ENCODE data around the gene PCDH10. TPM values are rescaled to one million over a fixed set of nuclear protein-coding genes. Genes with fewer than 3 reads are reported as not detected.
A peak's percentile ranks its signal among the peaks of the same experiment; 100 is the strongest.
"Not testable (repeated sequence)": the region's sequence is repeated elsewhere in the genome, so short reads cannot be mapped to it uniquely, and the experiment has no call there.

PCDH10 gene
- total and polyA plus RNA-seq, 3 donors from 2014 or later: 3.3 to 7.2 (median 5.2) TPM

- Histone ChIP-seq H3K27me3 (no peaks in the 10 kb centered on the region), H3K4me1 (no peaks in the 10 kb centered on the region), H3K9me3 (no peaks in the 10 kb centered on the region), H3K4me3 (no peak overlapping the region), H3K27ac (no peak overlapping the region), H3K36me3 (ENCODE audit: low read depth, missing control alignments) (no peaks in the 10 kb centered on the region)
- no peak for DNase-seq
- intact Hi-C loops (cut with DNase I; ENCODE audit: low total_unique reads): no loop called here
- no peak for TF ChIP-seq POLR2A (IDR thresholded peaks at IDR 0.05)
- TF ChIP-seq, protein P1, sequence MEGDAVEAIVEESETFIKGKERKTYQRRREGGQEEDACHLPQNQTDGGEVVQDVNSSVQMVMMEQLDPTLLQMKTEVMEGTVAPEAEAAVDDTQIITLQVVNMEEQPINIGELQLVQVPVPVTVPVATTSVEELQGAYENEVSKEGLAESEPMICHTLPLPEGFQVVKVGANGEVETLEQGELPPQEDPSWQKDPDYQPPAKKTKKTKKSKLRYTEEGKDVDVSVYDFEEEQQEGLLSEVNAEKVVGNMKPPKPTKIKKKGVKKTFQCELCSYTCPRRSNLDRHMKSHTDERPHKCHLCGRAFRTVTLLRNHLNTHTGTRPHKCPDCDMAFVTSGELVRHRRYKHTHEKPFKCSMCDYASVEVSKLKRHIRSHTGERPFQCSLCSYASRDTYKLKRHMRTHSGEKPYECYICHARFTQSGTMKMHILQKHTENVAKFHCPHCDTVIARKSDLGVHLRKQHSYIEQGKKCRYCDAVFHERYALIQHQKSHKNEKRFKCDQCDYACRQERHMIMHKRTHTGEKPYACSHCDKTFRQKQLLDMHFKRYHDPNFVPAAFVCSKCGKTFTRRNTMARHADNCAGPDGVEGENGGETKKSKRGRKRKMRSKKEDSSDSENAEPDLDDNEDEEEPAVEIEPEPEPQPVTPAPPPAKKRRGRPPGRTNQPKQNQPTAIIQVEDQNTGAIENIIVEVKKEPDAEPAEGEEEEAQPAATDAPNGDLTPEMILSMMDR (IDR thresholded peaks at IDR 0.05): no peak
- WGBS, 2 donors: 93% methylated on average over 8 of the region's 8 CpGs
Measured at GRCh38 chr4:133188433-133189146, 39.5 kb downstream of the PCDH10 start.

DNA sequence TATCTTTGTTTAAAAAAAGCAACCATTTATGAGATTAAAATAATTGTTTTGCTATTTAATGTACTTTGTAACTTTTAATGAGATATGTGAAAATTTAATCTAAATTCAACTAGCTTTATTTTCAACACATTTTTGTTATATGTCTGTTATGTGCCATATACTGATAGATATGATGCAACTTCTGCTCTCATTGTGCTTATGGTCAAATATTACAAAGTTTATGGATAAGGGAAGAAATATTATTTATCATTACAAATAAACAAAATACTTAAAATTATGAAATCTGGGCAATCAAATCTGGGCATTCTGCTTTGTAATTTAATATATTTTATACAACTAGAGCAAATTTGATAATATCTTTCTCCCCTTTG, 40.0 kb downstream of the PCDH10 start:
- Histone ChIP-seq H3K4me3 (no peak overlapping the region), H3K4me1 (no peaks in the 10 kb centered on the region), H3K27me3 (no peaks in the 10 kb centered on the region), H3K36me3 (ENCODE audit: low read depth, missing control alignments) (no peaks in the 10 kb centered on the region), H3K9me3 (no peaks in the 10 kb centered on the region), H3K27ac (no peak overlapping the region)
- intact Hi-C loops (cut with DNase I; ENCODE audit: low total_unique reads): no loop called here
- no peak for TF ChIP-seq POLR2A (IDR thresholded peaks at IDR 0.05)
- TF ChIP-seq, protein P1 (IDR thresholded peaks at IDR 0.05): no peak
- no peak for DNase-seq

DNA sequence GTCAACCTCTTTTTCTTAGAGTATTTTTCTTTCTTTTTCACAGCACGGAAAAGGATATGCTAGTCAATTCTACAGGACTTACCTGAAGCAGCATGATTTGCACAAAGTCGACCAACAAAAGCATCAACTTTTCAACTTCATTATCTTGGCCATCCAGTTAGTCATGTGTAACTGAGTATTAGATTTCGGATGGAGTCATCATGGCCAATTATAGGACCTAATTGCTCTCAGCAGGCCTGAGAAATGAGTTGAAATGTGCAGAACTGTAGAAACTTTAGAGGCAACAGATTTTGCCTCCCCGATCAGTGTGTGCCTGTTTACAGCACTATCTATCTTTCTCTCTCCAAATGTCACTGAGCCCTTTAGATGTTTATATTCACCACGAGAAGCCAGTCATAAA, 41.0 kb downstream of the PCDH10 start:
- TF ChIP-seq, protein P1 (IDR thresholded peaks at IDR 0.05): no peak
- TF ChIP-seq POLR2A (IDR thresholded peaks at IDR 0.05): no peak
- 72% methylated on average over 5 of the region's 5 CpGs for whole genome bisulfite sequencing, 2 donors
- intact Hi-C loops (cut with DNase I; ENCODE audit: low total_unique reads): no loop called here
- Histone ChIP-seq H3K36me3 (ENCODE audit: low read depth, missing control alignments) (no peaks in the 10 kb centered on the region), H3K27me3 (no peaks in the 10 kb centered on the region), H3K27ac (no peak overlapping the region), H3K4me3 (no peak overlapping the region), H3K4me1 (no peaks in the 10 kb centered on the region), H3K9me3 (no peaks in the 10 kb centered on the region)
- DNase-seq: no peak

GRCh38 chr4:133208694-133209285, 59.7 kb downstream of the PCDH10 start:
- 76 to 84% methylated on average over 7 of the region's 7 CpGs for WGBS, 2 donors
- TF ChIP-seq POLR2A (IDR thresholded peaks at IDR 0.05): no peak
- TF ChIP-seq, protein P1 (IDR thresholded peaks at IDR 0.05): no peak
- Histone ChIP-seq H3K36me3 (ENCODE audit: low read depth, missing control alignments) (no peaks in the 10 kb centered on the region), H3K9me3 (no peaks in the 10 kb centered on the region), H3K4me1 (no peaks in the 10 kb centered on the region), H3K27me3 (no peaks in the 10 kb centered on the region), H3K27ac (no peak overlapping the region), H3K4me3 (no peak overlapping the region)
- no peak for DNase-seq
- intact Hi-C loops (cut with DNase I; ENCODE audit: low total_unique reads): no loop called here

- no peaks in the 10 kb centered on the region for H3K27me3 ChIP-seq
- no peak for TF ChIP-seq POLR2A (IDR thresholded peaks at IDR 0.05)
- TF ChIP-seq, protein P1 (IDR thresholded peaks at IDR 0.05): no peak
- no peaks in the 10 kb centered on the region for H3K4me1 ChIP-seq
- no peak overlapping the region for H3K27ac ChIP-seq
- no peak for DNase-seq
- no peaks in the 10 kb centered on the region for H3K9me3 ChIP-seq
- H3K36me3 ChIP-seq (ENCODE audit: low read depth, missing control alignments): no peaks in the 10 kb centered on the region
- 92 to 93% methylated on average over 5 to 6 of the region's 6 CpGs for WGBS, 2 donors
- H3K4me3 ChIP-seq: no peak overlapping the region
- intact Hi-C loops (cut with DNase I; ENCODE audit: low total_unique reads): no loop called here
Measured at GRCh38 chr4:133233922-133234321, 84.8 kb downstream of the PCDH10 start.

GRCh38 chr4:133240451-133240850, 91.4 kb downstream of the PCDH10 start:
- H3K27ac ChIP-seq; H3K9me3 ChIP-seq; DNase-seq; intact Hi-C loops (cut with DNase I; ENCODE audit: low total_unique reads); H3K27me3 ChIP-seq; H3K4me1 ChIP-seq; H3K36me3 ChIP-seq (ENCODE audit: low read depth, missing control alignments): not testable (repeated sequence)
- 63 to 75% methylated on average over 7 to 29 of the region's 30 CpGs for WGBS, 2 donors
- H3K4me3 ChIP-seq: peak overlapping the region in 1 of 2 donors; percentile 31

Data from testis (tissue), 3 donors.